Neural cell (in vitro differentiated cells): ENCODE results near the gene DDX56.

Experiments used
- POLR2AphosphoS5 ChIP-seq: IDR thresholded peaks from 2 replicates; pipeline ENCODE4 v1.6.1; 2012
- RAD21 ChIP-seq: fragments of 450-650 bp; conservative IDR thresholded peaks from 2 replicates; pipeline ENCODE4 v1.6.1; 2014; ENCODE audit warnings: antibody characterized with exemption, mild to moderate bottlenecking, moderate library complexity
- TAF1 ChIP-seq: IDR thresholded peaks from 2 replicates; pipeline ENCODE4 v1.6.1; 2012; ENCODE audit warnings: low read depth
- TF ChIP-seq, protein P1 (sequence below): fragments of 450-650 bp; IDR thresholded peaks from 2 replicates; pipeline ENCODE4 v1.5.1; 2014; ENCODE audit warnings: antibody characterized with exemption, mild to moderate bottlenecking, moderate library complexity; ENCODE audit not compliant: poor library complexity, severe bottlenecking

DNA sequence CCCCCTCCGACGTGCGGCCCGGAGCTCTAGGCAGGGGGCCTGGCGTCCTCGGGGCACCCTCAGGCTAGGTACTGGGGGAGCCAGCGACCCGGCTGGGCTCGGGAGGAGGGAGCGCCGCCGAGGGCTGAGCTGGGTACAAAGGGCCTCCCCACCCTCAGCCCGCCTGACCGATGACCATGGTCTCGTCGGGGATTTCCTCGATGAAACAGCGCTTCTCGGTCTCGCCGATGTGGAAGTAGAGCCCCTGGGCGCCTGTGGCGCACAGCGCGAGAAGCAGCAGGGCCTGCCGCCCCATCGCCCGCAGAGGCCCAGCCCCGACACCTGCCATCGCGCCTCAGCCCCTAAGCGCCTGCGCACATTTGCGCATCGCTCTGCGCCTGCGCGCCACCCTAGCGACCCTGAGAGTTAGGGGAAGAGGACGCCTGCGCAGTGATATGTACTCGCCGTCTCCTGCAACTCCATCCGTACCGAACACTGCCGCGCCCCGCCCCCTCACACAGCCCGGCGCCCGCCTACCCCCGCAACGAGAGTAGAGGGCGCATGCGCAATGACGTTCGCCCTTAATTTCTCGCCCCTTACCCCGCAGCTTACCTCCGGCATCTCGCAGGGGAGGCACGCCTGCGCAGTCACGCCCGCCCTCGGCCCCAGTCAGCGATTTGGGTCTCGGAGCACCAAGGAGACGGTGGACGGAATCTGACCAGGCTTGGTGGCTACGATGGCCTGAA, 8.3 kb upstream of the DDX56 start, which contains the start of gene TMED4:
- TF ChIP-seq, protein P1, sequence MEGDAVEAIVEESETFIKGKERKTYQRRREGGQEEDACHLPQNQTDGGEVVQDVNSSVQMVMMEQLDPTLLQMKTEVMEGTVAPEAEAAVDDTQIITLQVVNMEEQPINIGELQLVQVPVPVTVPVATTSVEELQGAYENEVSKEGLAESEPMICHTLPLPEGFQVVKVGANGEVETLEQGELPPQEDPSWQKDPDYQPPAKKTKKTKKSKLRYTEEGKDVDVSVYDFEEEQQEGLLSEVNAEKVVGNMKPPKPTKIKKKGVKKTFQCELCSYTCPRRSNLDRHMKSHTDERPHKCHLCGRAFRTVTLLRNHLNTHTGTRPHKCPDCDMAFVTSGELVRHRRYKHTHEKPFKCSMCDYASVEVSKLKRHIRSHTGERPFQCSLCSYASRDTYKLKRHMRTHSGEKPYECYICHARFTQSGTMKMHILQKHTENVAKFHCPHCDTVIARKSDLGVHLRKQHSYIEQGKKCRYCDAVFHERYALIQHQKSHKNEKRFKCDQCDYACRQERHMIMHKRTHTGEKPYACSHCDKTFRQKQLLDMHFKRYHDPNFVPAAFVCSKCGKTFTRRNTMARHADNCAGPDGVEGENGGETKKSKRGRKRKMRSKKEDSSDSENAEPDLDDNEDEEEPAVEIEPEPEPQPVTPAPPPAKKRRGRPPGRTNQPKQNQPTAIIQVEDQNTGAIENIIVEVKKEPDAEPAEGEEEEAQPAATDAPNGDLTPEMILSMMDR: no peak
- TF ChIP-seq POLR2AphosphoS5: peak; percentile 92
- TF ChIP-seq RAD21: peak; percentile 37
- peak; percentile 52 for TF ChIP-seq TAF1
